Measurements from ENCODE around the gene TSPAN3. TPM values are rescaled to one million over a fixed set of nuclear protein-coding genes. Genes with fewer than 3 reads are reported as not detected.

Gene TSPAN3
- polyA plus RNA-seq, 1 donor (not counting 4 experiments of a cell fraction or from before 2014, with no cell fraction given) = 181 TPM

GRCh38 chr15:77020348-77021087 is 50.4 kb downstream of the TSPAN3 start:
- dilution Hi-C loops (cut with MboI; ENCODE audit: extremely low pct_ligation_motif_present, low sequenced_read_pairs) = no loop called here
- H3K79me2 ChIP-seq (ENCODE audit: control insufficient read depth, insufficient read depth, low read length) = no peaks in the 10 kb centered on the region
- TF ChIP-seq CTCF (optimal IDR thresholded peaks at IDR 0.05 in 1 of 3, IDR thresholded peaks at IDR 0.05 in 1 of 3, conservative IDR thresholded peaks at IDR 0.05 in 1 of 3; ENCODE audit: extremely low read depth in 1 of 3, insufficient read depth in 2 of 3, low read length in 3 of 3) (no peak), EZH2 (IDR thresholded peaks at IDR 0.05; ENCODE audit: low read length) (no peak)
- no peak overlapping the region for H3K4me3 ChIP-seq (ENCODE audit: control insufficient read depth in 2 of 3, extremely low read depth in 1 of 3, insufficient read depth in 2 of 3, low read depth in 1 of 3, low read length in 3 of 3)
- H3K27me3 ChIP-seq (ENCODE audit: control insufficient read depth, extremely low read depth, insufficient read depth, low read length) = no peaks in the 10 kb centered on the region
- H3K9me3 ChIP-seq (ENCODE audit: control insufficient read depth, low read depth, low read length) = no peaks in the 10 kb centered on the region
- H3K27ac ChIP-seq (ENCODE audit: control insufficient read depth, insufficient read depth, low read length) = no peak overlapping the region
- no peaks in the 10 kb centered on the region for H3K9me1 ChIP-seq (ENCODE audit: control insufficient read depth, extremely low read depth, insufficient read depth, low read length)
- no peak overlapping the region for H3K9ac ChIP-seq (ENCODE audit: control insufficient read depth, extremely low read depth, insufficient read depth, low read length)
- no peak for DNase-seq (ENCODE audit: low read depth, low spot score)
- H3K36me3 ChIP-seq (ENCODE audit: control insufficient read depth in 2 of 2, extremely low read depth in 1 of 2, insufficient read depth in 2 of 2, low read length in 2 of 2) = peaks cover 5 to 13% of the 10 kb centered on the region in 2 experiments
- H3K4me1 ChIP-seq (ENCODE audit: control insufficient read depth, extremely low read depth, insufficient read depth, low read length) = peaks cover 11% of the 10 kb centered on the region
- H4K20me1 ChIP-seq (ENCODE audit: control insufficient read depth, extremely low read depth, insufficient read depth, low read length) = no peaks in the 10 kb centered on the region
- H3K4me2 ChIP-seq (ENCODE audit: control insufficient read depth, extremely low read depth, insufficient read depth, low read depth, low read length) = no peak overlapping the region
- no peak for FAIRE-seq
- H2AFZ ChIP-seq (ENCODE audit: control insufficient read depth, low read length) = no peak overlapping the region

- no peak overlapping the region for H3K4me3 ChIP-seq (ENCODE audit: control insufficient read depth in 2 of 3, extremely low read depth in 1 of 3, insufficient read depth in 2 of 3, low read depth in 1 of 3, low read length in 3 of 3)
- no peaks in the 10 kb centered on the region for H3K9me3 ChIP-seq (ENCODE audit: control insufficient read depth, low read depth, low read length)
- H3K27ac ChIP-seq (ENCODE audit: control insufficient read depth, insufficient read depth, low read length) = no peak overlapping the region
- DNase-seq (ENCODE audit: low read depth, low spot score) (no peak), FAIRE-seq (no peak)
- dilution Hi-C loops (cut with MboI; ENCODE audit: extremely low pct_ligation_motif_present, low sequenced_read_pairs) = no loop called here
- peaks cover 5 to 11% of the 10 kb centered on the region in 2 experiments for H3K36me3 ChIP-seq (ENCODE audit: control insufficient read depth in 2 of 2, extremely low read depth in 1 of 2, insufficient read depth in 2 of 2, low read length in 2 of 2)
- no peaks in the 10 kb centered on the region for H4K20me1 ChIP-seq (ENCODE audit: control insufficient read depth, extremely low read depth, insufficient read depth, low read length)
- H3K9ac ChIP-seq (ENCODE audit: control insufficient read depth, extremely low read depth, insufficient read depth, low read length) = no peak overlapping the region
- H3K4me2 ChIP-seq (ENCODE audit: control insufficient read depth, extremely low read depth, insufficient read depth, low read depth, low read length) = no peak overlapping the region
- H3K79me2 ChIP-seq (ENCODE audit: control insufficient read depth, insufficient read depth, low read length) = no peaks in the 10 kb centered on the region
- no peak for TF ChIP-seq CTCF (optimal IDR thresholded peaks at IDR 0.05 in 1 of 3, IDR thresholded peaks at IDR 0.05 in 1 of 3, conservative IDR thresholded peaks at IDR 0.05 in 1 of 3; ENCODE audit: extremely low read depth in 1 of 3, insufficient read depth in 2 of 3, low read length in 3 of 3)
- TF ChIP-seq EZH2 (IDR thresholded peaks at IDR 0.05; ENCODE audit: low read length) = no peak
- peaks cover 11% of the 10 kb centered on the region for H3K4me1 ChIP-seq (ENCODE audit: control insufficient read depth, extremely low read depth, insufficient read depth, low read length)
- H3K9me1 ChIP-seq (ENCODE audit: control insufficient read depth, extremely low read depth, insufficient read depth, low read length) = no peaks in the 10 kb centered on the region
- H3K27me3 ChIP-seq (ENCODE audit: control insufficient read depth, extremely low read depth, insufficient read depth, low read length) = no peaks in the 10 kb centered on the region
- H2AFZ ChIP-seq (ENCODE audit: control insufficient read depth, low read length) = no peak overlapping the region
These were observed 51.2 kb downstream of the TSPAN3 start for GRCh38 chr15:77019521-77020331.

Measured in keratinocyte (primary cell).